ENCODE results near the gene SRGAP2.
"Not testable (repeated sequence)": the region's sequence is repeated elsewhere in the genome, so short reads cannot be mapped to it uniquely, and the experiment has no call there.

The SRGAP2 gene

DNA sequence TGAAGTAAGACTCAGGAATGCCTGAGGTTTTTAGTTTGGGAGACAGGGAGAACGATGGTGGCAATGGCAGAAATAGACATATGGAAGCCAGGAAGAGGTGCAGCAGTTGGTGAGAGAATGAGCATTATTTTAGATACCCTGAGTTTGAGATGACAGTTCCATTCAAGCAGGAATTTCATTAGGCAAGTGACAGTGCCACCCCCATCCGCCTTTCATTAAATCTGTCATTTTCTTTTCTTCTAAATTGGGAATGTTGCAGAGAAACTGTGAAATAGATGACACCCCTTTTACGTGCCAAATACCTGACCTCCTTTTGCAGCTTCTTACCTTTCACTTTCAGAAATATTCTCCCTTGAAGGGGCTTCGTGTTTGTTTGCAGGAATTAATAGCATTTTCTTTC, 22.0 kb downstream of the SRGAP2 start:
- H3K4me1 Mint-ChIP-seq (ENCODE audit: low read depth); H3K36me3 Mint-ChIP-seq (ENCODE audit: low read depth); H3K27ac Mint-ChIP-seq; H3K4me3 Mint-ChIP-seq; H3K27me3 Mint-ChIP-seq (ENCODE audit: low read depth); H3K9me3 Mint-ChIP-seq: not testable (repeated sequence)

DNA sequence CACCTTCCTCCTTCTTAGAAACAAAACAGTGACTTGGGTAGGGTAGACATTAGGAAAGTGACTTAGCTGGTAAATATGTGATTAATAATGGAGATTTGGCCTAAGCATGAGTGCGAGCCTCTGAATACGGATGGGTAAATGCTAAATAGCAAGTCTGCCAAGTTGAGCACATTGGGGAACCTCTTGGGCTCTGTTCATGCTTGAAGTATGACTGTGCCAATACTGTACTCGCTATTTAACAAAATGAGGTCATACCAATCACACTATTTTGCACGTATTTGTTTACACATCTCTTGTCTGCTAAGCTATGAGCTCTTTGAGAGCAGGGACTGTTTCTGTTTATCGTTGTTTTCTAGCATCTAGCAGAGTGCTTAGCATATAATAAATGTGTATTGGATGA, 23.5 kb downstream of the SRGAP2 start:
- H3K4me1 Mint-ChIP-seq (ENCODE audit: low read depth); H3K27me3 Mint-ChIP-seq (ENCODE audit: low read depth); H3K27ac Mint-ChIP-seq; H3K9me3 Mint-ChIP-seq; H3K4me3 Mint-ChIP-seq; H3K36me3 Mint-ChIP-seq (ENCODE audit: low read depth): not testable (repeated sequence)

DNA sequence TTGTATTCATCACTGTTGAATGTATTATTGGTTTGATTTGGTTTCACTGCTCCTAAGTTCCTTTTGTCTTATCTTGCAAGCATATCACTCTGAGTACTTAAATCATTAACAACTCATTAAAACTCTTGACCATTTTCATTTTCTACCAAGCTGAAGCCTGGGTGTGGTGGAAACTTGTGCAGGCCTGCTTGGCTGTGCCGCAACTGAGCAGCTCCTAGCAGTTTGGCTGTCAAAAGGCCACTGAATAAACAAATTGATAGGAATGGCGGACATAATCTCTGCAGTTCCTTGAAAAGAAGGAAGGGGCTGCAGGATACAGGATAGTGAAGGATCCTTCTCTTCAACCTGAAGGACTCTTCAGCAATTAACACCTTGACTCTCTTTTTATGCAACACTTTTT, 25.9 kb downstream of the SRGAP2 start:
- not testable (repeated sequence) for H3K9me3 Mint-ChIP-seq; H3K27me3 Mint-ChIP-seq (ENCODE audit: low read depth); H3K4me3 Mint-ChIP-seq; H3K4me1 Mint-ChIP-seq (ENCODE audit: low read depth); H3K36me3 Mint-ChIP-seq (ENCODE audit: low read depth); H3K27ac Mint-ChIP-seq

DNA sequence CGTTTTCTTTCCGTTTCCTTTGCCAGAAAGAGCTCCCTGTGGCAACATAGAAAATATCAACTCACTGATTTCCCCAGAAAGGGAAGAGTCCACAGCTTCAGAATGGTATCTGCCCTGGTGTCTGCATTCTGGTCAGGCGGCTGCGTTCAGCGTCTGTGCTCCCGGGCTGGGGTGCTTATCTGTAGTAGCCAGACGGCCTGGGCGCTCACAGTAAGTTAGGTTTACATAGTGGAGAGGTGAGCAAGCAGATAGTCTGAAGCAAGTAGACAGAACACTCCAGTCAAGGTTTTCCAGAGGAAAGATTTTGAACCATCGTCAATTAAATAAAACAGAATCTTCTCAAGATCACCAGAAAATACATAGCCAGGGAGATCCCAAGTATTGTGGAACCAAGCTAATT, 28.6 kb downstream of the SRGAP2 start:
- H3K36me3 Mint-ChIP-seq (ENCODE audit: low read depth); H3K4me3 Mint-ChIP-seq; H3K4me1 Mint-ChIP-seq (ENCODE audit: low read depth); H3K27ac Mint-ChIP-seq; H3K27me3 Mint-ChIP-seq (ENCODE audit: low read depth); H3K9me3 Mint-ChIP-seq: not testable (repeated sequence)

DNA sequence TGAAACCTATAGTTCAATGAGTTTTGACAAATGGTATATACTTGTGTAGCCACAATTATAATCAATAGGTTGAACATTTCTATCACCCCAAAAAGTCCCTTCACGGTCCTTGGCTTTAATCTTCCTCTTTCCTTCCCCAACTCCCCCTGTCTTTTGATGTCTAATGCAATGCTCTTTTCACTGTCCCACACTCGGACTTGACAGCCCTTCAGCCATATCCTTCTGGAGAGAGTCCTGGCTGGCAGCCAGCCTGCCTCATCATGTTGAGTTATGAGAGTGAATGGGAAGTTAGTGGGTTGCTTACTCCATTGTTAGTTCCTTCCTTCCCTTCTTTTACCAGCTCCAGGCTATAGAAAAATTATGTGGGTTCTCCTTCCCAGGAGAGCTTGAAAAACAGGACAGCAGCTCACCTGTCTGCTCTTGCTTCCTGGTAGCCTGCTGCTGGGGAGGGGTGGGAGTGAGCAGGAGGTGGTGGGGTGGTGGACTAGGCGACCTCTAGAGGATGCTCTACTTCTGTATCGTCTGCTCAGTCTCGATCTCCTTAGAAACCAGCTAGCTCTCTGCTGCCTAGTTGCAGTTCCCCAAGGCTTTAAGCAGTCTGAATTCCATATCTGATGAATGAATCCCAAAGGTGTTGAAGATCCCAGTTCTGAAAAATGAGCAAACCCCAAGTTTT, 29.8 kb downstream of the SRGAP2 start:
- not testable (repeated sequence) for H3K27ac Mint-ChIP-seq; H3K27me3 Mint-ChIP-seq (ENCODE audit: low read depth)

DNA sequence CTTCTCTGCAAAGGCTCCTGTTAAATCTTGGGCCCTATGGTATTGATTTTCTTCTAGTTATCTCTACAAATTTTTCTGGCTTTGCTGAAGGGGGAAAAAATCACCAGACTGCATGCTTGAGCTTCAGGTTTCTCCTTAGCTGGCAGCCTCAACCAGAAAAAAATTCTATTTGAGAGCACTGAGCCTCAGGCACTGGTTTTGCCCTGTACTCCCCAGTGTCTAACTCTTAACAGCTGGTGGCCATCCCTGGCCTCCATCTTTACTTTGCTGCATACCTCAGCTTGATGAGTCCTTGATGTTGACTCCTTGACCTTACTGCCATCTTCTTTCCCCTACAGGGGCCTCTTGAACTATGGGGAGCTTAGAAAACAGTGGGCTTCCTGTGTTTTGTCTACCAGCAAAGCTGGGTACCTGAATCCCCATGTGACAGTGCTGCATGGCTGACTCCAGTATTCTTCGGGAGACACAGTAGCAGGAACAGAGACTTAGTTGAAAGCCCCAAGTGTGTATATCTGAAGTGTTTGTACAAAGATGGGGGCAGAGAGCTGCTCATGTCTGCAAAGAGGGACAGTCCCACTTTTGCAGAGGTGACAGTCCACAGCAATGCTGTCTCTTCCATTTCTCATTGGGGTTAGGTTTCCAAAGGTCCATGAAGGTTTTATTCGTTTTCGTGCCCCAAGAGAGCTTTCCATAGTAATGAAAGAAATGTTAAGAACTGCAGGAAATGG, 31.0 kb downstream of the SRGAP2 start:
- H3K4me1 Mint-ChIP-seq (ENCODE audit: low read depth); H3K36me3 Mint-ChIP-seq (ENCODE audit: low read depth); H3K27ac Mint-ChIP-seq; H3K27me3 Mint-ChIP-seq (ENCODE audit: low read depth); H3K4me3 Mint-ChIP-seq; H3K9me3 Mint-ChIP-seq: not testable (repeated sequence)

More for the DNA sequence above, 29.8 kb downstream of the SRGAP2 start:
- not testable (repeated sequence) for H3K9me3 Mint-ChIP-seq; H3K4me1 Mint-ChIP-seq (ENCODE audit: low read depth); H3K4me3 Mint-ChIP-seq; H3K36me3 Mint-ChIP-seq (ENCODE audit: low read depth)

DNA sequence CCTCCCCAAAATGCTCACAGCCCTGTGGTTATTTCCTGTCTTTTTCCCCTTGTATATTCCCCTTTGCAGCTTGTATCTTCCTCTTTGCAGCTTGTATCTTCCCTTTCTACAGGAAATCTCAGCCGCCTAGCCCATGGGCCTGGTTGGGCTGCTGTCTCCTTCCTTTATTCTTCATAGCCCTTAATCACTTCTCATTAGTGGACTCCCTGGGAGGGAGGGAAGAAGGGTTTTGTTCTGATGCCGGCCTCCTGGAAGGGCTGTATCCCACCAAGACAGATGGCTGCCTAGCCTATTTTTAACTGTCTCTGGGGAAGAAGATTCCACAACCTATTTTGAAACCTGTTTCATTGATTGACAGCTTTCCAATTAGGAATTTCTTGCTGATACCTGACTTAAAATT, 31.8 kb downstream of the SRGAP2 start:
- not testable (repeated sequence) for H3K4me3 Mint-ChIP-seq; H3K9me3 Mint-ChIP-seq; H3K27ac Mint-ChIP-seq; H3K4me1 Mint-ChIP-seq (ENCODE audit: low read depth); H3K36me3 Mint-ChIP-seq (ENCODE audit: low read depth); H3K27me3 Mint-ChIP-seq (ENCODE audit: low read depth)

DNA sequence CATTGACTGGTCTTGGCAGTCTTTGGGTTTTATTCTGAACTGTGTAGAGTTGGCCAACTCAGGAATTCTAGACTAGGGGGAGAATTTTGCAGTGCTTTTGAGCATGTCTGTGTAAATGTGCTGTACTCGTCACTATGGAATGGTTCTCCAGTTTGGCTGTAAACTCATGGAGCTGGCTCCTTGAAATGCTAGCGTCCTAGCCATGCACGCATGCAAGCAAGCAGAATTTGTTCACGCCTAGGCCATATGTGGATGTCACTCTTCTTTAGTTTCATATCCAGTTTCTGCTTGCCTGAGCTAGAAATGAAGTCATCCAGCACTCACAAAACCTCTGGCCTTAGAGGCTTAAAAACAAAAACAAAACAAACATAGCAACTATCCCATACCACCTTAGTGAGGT, 36.9 kb downstream of the SRGAP2 start:
- H3K27ac Mint-ChIP-seq; H3K36me3 Mint-ChIP-seq (ENCODE audit: low read depth); H3K27me3 Mint-ChIP-seq (ENCODE audit: low read depth); H3K4me3 Mint-ChIP-seq; H3K4me1 Mint-ChIP-seq (ENCODE audit: low read depth); H3K9me3 Mint-ChIP-seq: not testable (repeated sequence)

DNA sequence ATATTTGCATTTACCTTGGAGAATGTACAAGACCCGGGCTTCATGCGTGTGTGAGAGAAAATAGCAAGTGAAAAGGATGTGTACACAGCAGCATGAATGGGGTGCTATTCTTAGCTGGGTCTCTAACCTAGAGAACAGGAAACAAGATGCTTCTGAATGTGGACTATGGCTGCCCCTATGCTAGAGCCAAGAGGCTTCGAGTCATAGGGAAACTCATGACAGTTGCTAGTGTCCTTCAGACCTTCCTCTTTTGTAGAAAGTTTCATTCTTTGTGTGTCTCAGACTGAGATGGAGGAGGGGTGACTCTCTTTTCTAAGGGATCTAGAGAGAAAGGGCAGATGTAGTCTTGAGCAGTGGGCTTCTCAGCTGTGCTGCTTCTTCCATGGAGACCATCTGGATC, 40.0 kb downstream of the SRGAP2 start:
- H3K9me3 Mint-ChIP-seq; H3K27ac Mint-ChIP-seq; H3K4me1 Mint-ChIP-seq (ENCODE audit: low read depth); H3K27me3 Mint-ChIP-seq (ENCODE audit: low read depth); H3K4me3 Mint-ChIP-seq; H3K36me3 Mint-ChIP-seq (ENCODE audit: low read depth): not testable (repeated sequence)

DNA sequence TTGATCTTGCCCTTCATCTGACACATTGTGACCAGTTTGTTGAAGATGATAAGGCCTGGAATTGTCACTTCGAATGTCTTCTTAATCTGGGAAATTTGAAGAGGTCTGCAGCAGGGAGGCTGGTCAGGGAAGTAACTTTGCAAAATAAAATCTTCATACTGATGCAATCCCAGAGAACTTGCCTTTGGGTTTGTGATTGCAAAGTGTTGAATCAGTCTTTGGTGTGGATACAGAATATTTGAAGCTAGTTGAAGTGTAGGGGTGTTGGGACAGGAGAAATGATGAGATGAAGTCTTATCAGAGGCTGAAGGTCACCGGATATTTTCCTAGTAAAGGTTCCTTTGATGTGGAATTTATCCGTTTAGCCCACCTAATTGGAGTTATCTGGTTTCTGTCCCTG, 42.1 kb downstream of the SRGAP2 start:
- not testable (repeated sequence) for H3K36me3 Mint-ChIP-seq (ENCODE audit: low read depth); H3K27me3 Mint-ChIP-seq (ENCODE audit: low read depth); H3K9me3 Mint-ChIP-seq; H3K4me3 Mint-ChIP-seq; H3K27ac Mint-ChIP-seq; H3K4me1 Mint-ChIP-seq (ENCODE audit: low read depth)

DNA sequence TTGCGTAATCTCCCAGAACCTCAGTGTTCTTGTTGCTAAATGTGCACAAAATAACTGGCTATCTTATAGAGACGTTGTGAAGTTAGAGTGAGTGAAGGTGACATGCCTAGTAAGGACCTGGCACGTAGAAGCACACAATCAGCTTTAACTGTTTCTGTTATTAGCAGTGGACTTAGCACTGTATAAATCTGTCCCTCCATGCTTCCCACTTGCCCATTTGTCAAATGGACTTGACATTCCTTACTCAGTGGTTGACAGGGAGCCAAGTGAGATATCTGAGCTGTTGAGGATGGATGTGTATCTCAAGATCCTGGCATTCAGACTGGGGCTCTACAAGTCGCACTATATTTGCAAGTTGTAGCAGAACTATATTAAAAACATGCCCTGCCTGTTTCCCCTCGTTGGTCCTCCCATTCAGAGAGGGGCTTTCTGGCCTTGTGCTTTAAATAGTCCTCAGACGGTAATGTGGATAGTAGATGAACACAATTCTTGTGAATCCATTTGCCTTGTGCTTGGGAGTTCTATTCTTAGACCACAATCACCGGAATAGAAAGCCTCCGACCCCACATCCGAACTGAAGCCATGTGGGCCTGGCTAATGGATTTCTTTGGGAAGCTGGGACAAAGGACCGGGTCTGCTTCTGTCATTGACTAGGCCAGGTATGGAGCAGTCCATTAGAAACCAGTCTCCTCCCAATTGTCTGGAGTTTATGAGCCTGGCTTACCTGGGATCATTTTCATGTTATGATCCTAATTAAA, 43.0 kb downstream of the SRGAP2 start:
- H3K36me3 Mint-ChIP-seq (ENCODE audit: low read depth); H3K4me3 Mint-ChIP-seq; H3K27me3 Mint-ChIP-seq (ENCODE audit: low read depth); H3K9me3 Mint-ChIP-seq; H3K4me1 Mint-ChIP-seq (ENCODE audit: low read depth); H3K27ac Mint-ChIP-seq: not testable (repeated sequence)

DNA sequence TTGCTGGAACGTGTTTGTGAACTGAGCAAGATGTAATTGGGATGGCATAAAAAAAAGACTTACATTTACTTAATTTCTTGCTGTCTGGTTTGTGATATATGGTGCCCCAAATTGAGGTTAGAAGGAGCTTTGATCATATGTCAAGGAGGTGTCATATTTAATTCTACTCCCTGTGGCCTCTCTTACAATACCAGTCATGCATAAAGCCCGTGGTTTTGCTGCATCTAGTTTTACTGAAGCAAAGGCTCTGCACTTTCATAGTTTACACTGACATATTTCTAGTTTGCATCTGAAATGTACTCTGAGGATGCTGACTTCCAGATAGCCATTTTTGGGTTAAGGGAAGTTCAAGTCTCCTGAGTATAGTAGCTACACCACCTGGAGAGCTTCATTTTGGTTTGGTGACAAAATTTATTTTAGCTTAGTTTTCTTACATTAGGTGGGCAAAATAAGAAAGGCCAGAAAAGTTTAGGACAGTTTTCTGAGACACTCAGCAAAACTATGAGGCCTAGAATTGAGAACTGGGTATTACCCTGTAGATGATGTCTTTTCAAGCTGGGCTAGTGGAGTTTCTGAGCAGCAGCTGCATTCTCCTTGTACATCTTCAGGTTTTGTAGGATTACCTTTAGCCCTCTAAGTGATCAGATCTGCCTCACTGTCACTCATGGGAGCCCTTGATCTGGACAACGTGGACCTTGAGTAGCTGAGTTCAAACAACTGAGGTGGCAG, 47.8 kb downstream of the SRGAP2 start:
- H3K27ac Mint-ChIP-seq; H3K4me1 Mint-ChIP-seq (ENCODE audit: low read depth); H3K4me3 Mint-ChIP-seq; H3K9me3 Mint-ChIP-seq; H3K36me3 Mint-ChIP-seq (ENCODE audit: low read depth); H3K27me3 Mint-ChIP-seq (ENCODE audit: low read depth): not testable (repeated sequence)

DNA sequence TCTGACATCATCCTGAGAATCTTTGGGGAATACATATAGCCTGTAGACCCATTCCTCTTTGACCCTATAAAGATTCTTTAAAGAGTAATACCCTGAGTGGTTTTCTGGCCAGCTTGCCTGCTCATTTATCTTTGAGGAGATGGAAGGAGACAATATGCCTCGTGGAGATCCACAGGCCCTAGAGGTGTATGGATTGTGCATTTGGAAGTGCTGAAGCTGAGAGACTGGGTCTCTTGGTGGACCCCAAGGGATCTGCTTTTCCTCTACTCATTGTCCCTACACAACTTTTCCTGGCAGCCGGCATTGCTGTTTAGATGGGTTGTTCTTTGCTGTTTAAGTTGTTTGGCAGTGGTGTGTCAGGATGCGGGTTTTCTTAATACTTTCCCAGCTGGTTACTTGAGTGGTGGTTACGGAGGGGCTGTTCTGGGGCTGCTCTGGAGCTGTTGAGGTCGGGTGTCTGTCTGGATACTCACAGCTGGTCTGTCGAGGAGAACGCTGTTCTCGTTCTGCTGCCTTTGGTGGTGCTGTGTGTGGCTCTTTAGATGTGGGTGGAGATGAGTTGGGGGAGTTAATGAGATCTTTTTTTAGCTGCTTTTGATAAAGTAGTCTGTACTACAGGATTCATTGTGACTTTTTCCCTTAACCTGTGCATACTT, 49.5 kb downstream of the SRGAP2 start:
- not testable (repeated sequence) for H3K36me3 Mint-ChIP-seq (ENCODE audit: low read depth); H3K27ac Mint-ChIP-seq; H3K4me1 Mint-ChIP-seq (ENCODE audit: low read depth); H3K9me3 Mint-ChIP-seq; H3K27me3 Mint-ChIP-seq (ENCODE audit: low read depth); H3K4me3 Mint-ChIP-seq
